Fibroblast of lung (primary cell): ENCODE data around the gene STEAP2. TPM values are rescaled to one million over a fixed set of nuclear protein-coding genes. Genes with fewer than 3 reads are reported as not detected.

ENCODE experiments used
- DNase-seq, 2 donors: peaks; one replicate each; pipeline versions ENCODE4 v3.0.0 to v3.0.0-alpha.2; 2010; ENCODE audit warnings: low read depth in 2 of 2
- H2AFZ ChIP-seq: 2 replicates; pipeline ENCODE4 v1.5.1; 2012; ENCODE audit warnings: low read length, control low read depth, inconsistent platforms
- H3K27ac ChIP-seq: 2 replicates; pipeline ENCODE4 v1.5.1; 2011; ENCODE audit warnings: low read length, control low read depth; ENCODE audit not compliant: insufficient read depth
- H3K27me3 ChIP-seq: 2 replicates; pipeline ENCODE4 v1.5.1; 2011; ENCODE audit warnings: mild to moderate bottlenecking, low read length; ENCODE audit not compliant: control insufficient read depth, insufficient read depth
- H3K36me3 ChIP-seq: 2 replicates; pipeline ENCODE4 v1.5.1; 2011; ENCODE audit warnings: low read length; ENCODE audit not compliant: control insufficient read depth, insufficient read depth
- H3K4me1 ChIP-seq: 2 replicates; pipeline ENCODE4 v1.5.1; 2011; ENCODE audit warnings: low read length; ENCODE audit not compliant: control insufficient read depth, insufficient read depth; ENCODE audit errors: extremely low read depth
- H3K4me2 ChIP-seq: 2 replicates; pipeline ENCODE4 v1.5.1; 2011; ENCODE audit warnings: low read length, control low read depth; ENCODE audit not compliant: insufficient read depth; ENCODE audit errors: extremely low read depth
- H3K4me3 ChIP-seq, 4 experiments: fragments of 200-600 bp in 1 of 4; sonication (generic) in 1 of 4; replicated peaks in 1 of 4; 2 replicates each; pipeline ENCODE4 v1.5.1; 2011 to 2016; ENCODE audit warnings: low read length in 4 of 4, low read depth in 3 of 4, mild to moderate bottlenecking in 3 of 4, control low read depth in 2 of 4, inconsistent platforms in 1 of 4, mixed read lengths in 1 of 4; ENCODE audit not compliant: insufficient read depth in 1 of 4; ENCODE audit errors: control extremely low read depth in 1 of 4
- H3K79me2 ChIP-seq: 2 replicates; pipeline ENCODE4 v1.5.1; 2012; ENCODE audit warnings: mild to moderate bottlenecking, low read length, inconsistent platforms; ENCODE audit not compliant: control insufficient read depth, insufficient read depth
- H3K9ac ChIP-seq: 2 replicates; pipeline ENCODE4 v1.5.1; 2011; ENCODE audit warnings: mild to moderate bottlenecking, low read length, control low read depth; ENCODE audit not compliant: insufficient read depth
- H3K9me3 ChIP-seq: 2 replicates; pipeline ENCODE4 v1.5.1; 2012; ENCODE audit warnings: low read depth, low read length; ENCODE audit not compliant: control insufficient read depth, insufficient read depth
- H4K20me1 ChIP-seq: 2 replicates; pipeline ENCODE4 v1.5.1; 2011; ENCODE audit warnings: low read length; ENCODE audit not compliant: control insufficient read depth, insufficient read depth; ENCODE audit errors: extremely low read depth
- EZH2 ChIP-seq: IDR thresholded peaks from 2 replicates; pipeline ENCODE4 v1.5.1; 2012; ENCODE audit warnings: low read length, control low read depth, mild to moderate bottlenecking; ENCODE audit errors: missing control alignments
- polyA plus RNA-seq, 2 donors: library from polyadenylated mRNA; depleted of rRNA in 1 of 2; stranded (reverse) in 1 of 2; unstranded in 1 of 2; fragments of >200 nt; gene quantifications; 2 replicates each; pipeline ENCODE4 v1.2.1, GENCODE V29; 2011 to 2012; ENCODE audit warnings: missing spikeins in 1 of 2
- total RNA-seq: library from RNA; depleted of rRNA; stranded (reverse); fragments of >200 nt; gene quantifications from 2 replicates; pipeline ENCODE4 v1.2.1, GENCODE V29; 2014
- TF ChIP-seq, protein P1 (sequence below), 2 donors: IDR thresholded peaks in 1 of 2; conservative IDR thresholded peaks in 1 of 2; 1 replicate in 1 of 2; 2 replicates in 1 of 2; pipeline ENCODE4 v1.5.1; 2011 to 2012; ENCODE audit warnings: low read length in 2 of 2, control low read depth in 1 of 2, inconsistent platforms in 1 of 2, low read depth in 1 of 2, mild to moderate bottlenecking in 1 of 2

STEAP2 gene
- total and polyA plus RNA-seq, 2 donors (not counting 1 experiment from before 2014, with no cell fraction given): 16.5 to 26.3 TPM

DNA sequence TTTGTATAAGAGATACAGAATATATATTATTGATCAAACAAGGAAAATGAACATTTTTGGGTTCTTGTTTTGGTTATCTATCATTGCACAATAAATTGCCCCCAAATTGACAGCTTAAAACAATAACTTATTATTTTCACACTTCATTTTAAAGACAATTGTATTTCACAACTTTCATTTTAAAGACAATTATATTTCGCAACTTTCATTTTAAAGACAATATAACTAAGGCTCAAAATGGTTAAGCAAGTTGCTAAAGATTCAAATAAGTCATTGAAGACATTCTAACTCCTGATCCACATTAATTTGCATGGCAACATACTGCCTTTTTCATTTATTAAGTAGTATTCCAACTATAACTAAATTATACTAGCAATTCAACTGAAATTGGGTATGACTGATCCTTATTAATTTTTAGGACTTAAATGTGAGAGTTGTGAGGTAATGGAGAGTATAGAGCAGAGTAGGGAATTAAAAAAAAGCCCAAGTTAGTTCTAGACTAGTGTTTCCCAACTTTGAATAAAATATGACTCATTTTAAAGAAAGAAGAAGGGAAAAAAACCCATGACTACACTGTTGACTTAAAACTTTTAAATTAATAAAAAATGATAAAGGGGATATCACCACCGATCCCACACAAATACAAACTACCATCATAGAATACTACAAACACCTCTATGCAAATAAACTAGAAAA lies 9.9 kb upstream of the STEAP2 start:
- H3K36me3 ChIP-seq: no peaks in the 10 kb centered on the region
- H3K9ac ChIP-seq: no peak overlapping the region
- no peak for DNase-seq
- no peaks in the 10 kb centered on the region for H3K27me3 ChIP-seq
- no peaks in the 10 kb centered on the region for H3K4me1 ChIP-seq
- no peaks in the 10 kb centered on the region for H3K79me2 ChIP-seq
- no peak overlapping the region for H3K27ac ChIP-seq
- H3K4me3 ChIP-seq: no peak overlapping the region
- no peak overlapping the region for H3K4me2 ChIP-seq
- TF ChIP-seq, protein P1, sequence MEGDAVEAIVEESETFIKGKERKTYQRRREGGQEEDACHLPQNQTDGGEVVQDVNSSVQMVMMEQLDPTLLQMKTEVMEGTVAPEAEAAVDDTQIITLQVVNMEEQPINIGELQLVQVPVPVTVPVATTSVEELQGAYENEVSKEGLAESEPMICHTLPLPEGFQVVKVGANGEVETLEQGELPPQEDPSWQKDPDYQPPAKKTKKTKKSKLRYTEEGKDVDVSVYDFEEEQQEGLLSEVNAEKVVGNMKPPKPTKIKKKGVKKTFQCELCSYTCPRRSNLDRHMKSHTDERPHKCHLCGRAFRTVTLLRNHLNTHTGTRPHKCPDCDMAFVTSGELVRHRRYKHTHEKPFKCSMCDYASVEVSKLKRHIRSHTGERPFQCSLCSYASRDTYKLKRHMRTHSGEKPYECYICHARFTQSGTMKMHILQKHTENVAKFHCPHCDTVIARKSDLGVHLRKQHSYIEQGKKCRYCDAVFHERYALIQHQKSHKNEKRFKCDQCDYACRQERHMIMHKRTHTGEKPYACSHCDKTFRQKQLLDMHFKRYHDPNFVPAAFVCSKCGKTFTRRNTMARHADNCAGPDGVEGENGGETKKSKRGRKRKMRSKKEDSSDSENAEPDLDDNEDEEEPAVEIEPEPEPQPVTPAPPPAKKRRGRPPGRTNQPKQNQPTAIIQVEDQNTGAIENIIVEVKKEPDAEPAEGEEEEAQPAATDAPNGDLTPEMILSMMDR (conservative IDR thresholded peaks at IDR 0.05 in 1 of 2, IDR thresholded peaks at IDR 0.05 in 1 of 2; ENCODE audit: low read depth in 1 of 2, low read length in 2 of 2): no peak
- TF ChIP-seq EZH2: no peak
- no peaks in the 10 kb centered on the region for H3K9me3 ChIP-seq
- H4K20me1 ChIP-seq: no peaks in the 10 kb centered on the region
- H2AFZ ChIP-seq: no peak overlapping the region

DNA sequence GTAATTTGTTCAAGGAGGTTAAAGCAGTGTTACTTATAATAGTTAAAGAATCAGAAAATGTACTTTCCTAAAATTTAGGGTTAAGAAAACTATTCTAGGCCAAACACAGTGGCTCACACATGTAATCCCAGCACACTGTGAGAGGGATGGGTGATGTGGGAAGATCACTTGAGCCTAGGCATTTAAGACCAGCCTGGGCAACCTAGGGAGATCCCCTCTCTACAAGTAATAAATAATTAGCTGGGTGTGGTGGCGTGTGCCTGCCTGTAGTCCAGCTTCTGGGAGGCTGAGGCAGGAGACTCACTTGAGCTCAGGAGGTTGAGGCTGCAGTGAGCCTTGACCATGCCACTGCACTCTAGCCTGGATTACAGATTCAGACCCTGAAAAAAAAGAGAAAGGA lies 3.6 kb upstream of the STEAP2 start:
- H3K9ac ChIP-seq: no peak overlapping the region
- no peaks in the 10 kb centered on the region for H3K36me3 ChIP-seq
- H3K4me1 ChIP-seq: peaks cover 2% of the 10 kb centered on the region
- TF ChIP-seq, protein P1 (conservative IDR thresholded peaks at IDR 0.05 in 1 of 2, IDR thresholded peaks at IDR 0.05 in 1 of 2; ENCODE audit: low read depth in 1 of 2, low read length in 2 of 2): no peak
- TF ChIP-seq EZH2: no peak
- H3K27ac ChIP-seq: no peak overlapping the region
- no peak overlapping the region for H2AFZ ChIP-seq
- H3K4me3 ChIP-seq: no peak overlapping the region
- DNase-seq: no peak
- no peak overlapping the region for H3K4me2 ChIP-seq
- no peaks in the 10 kb centered on the region for H3K79me2 ChIP-seq
- no peaks in the 10 kb centered on the region for H4K20me1 ChIP-seq
- no peaks in the 10 kb centered on the region for H3K9me3 ChIP-seq
- no peaks in the 10 kb centered on the region for H3K27me3 ChIP-seq

DNA sequence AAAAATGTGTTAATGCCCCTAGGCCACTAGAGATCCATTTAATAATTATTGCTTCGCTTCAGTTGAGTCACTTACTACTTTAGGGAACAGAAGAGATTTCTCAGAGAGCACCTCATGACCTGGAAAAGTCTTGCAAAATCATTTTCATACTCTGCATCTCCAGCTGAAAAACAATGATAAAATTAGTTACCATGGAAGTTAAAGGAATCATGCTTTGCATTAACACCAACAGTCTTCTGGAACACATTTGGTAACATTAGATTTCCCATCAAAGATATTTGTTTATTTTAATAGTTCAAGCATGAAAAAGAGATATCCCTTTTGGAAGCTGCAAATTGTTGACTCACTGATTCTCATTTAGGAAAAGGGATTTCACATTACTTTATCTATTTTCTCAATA lies 1.8 kb upstream of the STEAP2 start:
- peak; percentile 45 to 69 for DNase-seq
- H3K36me3 ChIP-seq: no peaks in the 10 kb centered on the region
- H3K4me2 ChIP-seq: no peak overlapping the region
- peaks cover 2% of the 10 kb centered on the region for H3K4me1 ChIP-seq
- no peak overlapping the region for H3K27ac ChIP-seq
- H4K20me1 ChIP-seq: no peaks in the 10 kb centered on the region
- no peak overlapping the region for H3K4me3 ChIP-seq
- H2AFZ ChIP-seq: no peak overlapping the region
- H3K27me3 ChIP-seq: no peaks in the 10 kb centered on the region
- no peaks in the 10 kb centered on the region for H3K79me2 ChIP-seq
- no peaks in the 10 kb centered on the region for H3K9me3 ChIP-seq
- H3K9ac ChIP-seq: no peak overlapping the region
- TF ChIP-seq EZH2: no peak
- TF ChIP-seq, protein P1 (conservative IDR thresholded peaks at IDR 0.05 in 1 of 2, IDR thresholded peaks at IDR 0.05 in 1 of 2; ENCODE audit: low read depth in 1 of 2, low read length in 2 of 2): no peak
